Left colon (tissue), 2 donors: ENCODE results near the gene C16orf95. TPM values are rescaled to one million over a fixed set of nuclear protein-coding genes. Genes with fewer than 3 reads are reported as not detected.
A peak's percentile ranks its signal among the peaks of the same experiment; 100 is the strongest.

ENCODE experiments used
- ATAC-seq: fragments of 200-7000 bp; cut with Tn5 transposase; one replicate; pipeline ENCODE4 v1.9.1; 2020; ENCODE audit warnings: mild to moderate bottlenecking, moderate library complexity
- DNase-seq, 2 donors: peaks; one replicate each; pipeline ENCODE4 v3.0.0-alpha.2; 2020
- intact Hi-C, 2 donors: fragments of 100-400 bp; cut with DNase I in 1 of 2; cut with micrococcal nuclease in 1 of 2; formaldehyde crosslinking; loops; one replicate each; pipeline versions ENCODE4 v1.11.2 to v1.14.0; 2022; cut with DNase I, micrococcal nuclease
- total RNA-seq, 2 donors: library from RNA; stranded (reverse); fragmentation: NEBNext Ultra II Directional; extraction: Animal tissue kit (Norgen Biotek cat#: 25700); gene quantifications; one replicate each; pipeline ENCODE4 v1.2.1, GENCODE V29; 2021
- donor health status: DM: no; HTN: no; CAD: no.
- donor health status: DM: yes; HTN: yes; CAD: no.

C16orf95 gene
- total RNA-seq, 2 donors from 2014 or later = 4.4 to 6.3 TPM

DNA sequence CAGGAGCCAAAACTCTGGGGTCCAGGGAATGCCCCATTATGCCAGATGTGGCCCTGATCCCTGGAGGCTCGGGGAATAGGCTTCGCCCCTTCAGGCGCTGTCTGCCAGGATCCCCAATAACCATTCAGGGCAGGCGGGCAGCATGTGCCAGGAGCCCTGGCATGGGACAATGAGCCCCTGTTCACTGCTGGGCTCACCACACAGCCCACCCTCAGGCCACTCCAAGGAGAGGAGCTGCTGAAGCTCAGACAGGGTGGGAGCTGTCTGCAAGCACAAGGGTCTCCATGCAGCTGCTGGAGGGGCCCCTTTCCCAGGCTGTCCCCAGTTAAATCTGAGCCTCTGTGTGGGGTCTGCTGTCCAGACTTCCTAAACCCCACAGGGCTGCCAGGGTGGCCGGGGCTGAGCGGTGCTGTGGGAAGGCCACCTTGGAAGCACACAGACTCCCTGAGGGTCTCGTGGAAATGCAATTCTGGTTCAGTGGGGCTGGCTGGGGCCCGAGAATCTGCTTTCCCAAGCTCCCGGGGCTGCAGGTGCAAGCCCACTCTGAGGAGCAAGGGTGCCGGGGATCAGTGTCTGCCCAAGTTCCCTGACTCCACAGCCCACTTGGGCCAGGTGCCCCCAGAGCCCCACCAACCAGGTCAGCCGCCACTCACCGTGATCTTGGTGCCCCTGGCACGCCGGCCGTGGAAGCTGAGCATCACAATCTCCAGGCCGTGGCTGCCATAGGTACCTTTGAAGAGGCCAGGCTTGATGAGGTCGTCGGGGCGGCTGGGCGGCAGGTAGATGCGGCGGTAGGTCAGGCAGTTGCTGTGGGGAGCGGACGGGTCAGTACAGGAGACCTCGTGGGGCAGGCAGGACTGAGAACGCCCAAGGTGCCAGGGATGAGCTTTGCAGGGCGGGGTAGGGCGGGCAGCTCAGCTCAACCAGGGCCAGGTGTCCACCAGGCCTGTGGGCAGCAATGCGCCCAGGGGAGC lies 17.7 kb upstream of the C16orf95 start:
- intact Hi-C loops = no loop called here
- ATAC-seq = no peak
- DNase-seq = no peak

DNA sequence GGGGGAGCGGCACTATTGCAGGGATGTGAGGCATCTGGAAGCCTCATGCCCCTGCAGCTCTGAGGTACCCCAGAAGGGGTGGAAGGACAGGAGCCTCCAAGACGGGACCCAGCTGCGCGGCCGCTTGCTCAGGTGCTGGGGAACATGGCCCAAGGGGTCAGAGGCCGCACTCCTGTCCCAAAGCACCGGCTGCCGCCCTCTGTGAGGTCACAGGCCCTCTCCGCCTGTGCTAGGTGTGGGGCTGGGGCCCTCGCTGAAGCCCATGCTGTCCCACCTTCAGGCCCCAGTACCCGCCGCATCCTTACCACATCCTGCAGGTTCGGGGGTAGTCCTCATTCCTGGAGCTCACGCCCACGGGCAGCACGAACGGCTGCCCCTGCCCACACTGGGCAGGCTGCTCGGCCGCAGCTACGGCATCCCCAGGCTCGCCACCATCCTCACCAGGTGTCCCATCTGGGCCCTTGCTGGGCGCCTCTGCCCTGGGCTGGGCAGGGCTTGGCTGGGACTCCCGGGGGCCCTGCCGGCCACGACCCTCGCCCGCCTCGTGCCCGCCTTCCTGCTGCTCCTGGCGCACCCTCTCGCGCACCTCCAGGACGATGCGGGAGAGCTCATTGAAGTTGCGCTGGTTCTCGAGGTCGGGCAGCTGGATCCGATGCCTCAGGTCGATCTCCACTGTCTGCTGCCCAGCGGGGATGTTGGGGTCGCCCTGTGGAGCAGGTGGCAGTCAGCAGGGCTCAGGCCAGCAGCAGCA lies 16.6 kb upstream of the C16orf95 start:
- intact Hi-C loops = no loop called here
- ATAC-seq = no peak
- DNase-seq = no peak

DNA sequence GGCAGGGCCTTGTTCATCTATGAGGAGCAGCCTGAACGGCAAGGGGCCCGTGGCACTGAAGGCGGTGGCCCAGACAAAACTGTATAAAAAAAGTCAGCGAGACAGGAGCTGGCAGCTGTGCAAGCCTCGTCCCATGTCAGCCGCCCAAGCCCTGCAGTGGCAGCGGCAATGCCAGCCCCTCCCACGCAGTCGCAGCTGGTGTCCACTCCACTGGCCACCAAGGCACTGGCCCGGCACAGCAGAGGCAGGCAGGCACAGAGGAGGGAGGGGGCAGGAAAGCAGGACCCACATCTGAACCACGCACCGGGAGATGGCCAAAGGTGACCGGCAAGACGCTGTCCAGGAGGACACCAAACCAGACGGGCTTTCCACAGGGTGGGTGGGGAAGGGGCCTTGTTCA lies 15.9 kb upstream of the C16orf95 start:
- intact Hi-C loops = no loop called here
- DNase-seq (no peak), ATAC-seq (no peak)

DNA sequence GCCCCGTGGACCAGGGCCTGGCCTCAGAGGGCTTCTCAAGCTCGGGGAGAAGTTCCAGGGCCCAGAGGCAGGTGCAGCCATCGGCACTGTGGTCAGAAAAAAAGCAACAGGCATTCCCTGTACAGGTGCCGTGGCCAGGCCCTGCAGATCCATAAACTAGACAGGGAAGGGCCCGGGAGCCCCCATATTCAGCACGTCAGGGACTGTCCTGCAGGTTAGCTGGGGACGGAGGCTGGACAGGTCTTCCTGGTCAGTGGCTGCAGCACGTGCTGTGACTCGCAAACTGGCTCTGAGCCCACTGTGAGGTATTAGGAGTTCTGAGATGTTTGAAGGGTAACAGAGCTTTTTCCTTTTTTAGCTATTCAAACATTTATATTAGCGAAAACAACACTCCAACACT lies 15.0 kb upstream of the C16orf95 start:
- intact Hi-C loops = no loop called here
- ATAC-seq (no peak), DNase-seq (no peak)

DNA sequence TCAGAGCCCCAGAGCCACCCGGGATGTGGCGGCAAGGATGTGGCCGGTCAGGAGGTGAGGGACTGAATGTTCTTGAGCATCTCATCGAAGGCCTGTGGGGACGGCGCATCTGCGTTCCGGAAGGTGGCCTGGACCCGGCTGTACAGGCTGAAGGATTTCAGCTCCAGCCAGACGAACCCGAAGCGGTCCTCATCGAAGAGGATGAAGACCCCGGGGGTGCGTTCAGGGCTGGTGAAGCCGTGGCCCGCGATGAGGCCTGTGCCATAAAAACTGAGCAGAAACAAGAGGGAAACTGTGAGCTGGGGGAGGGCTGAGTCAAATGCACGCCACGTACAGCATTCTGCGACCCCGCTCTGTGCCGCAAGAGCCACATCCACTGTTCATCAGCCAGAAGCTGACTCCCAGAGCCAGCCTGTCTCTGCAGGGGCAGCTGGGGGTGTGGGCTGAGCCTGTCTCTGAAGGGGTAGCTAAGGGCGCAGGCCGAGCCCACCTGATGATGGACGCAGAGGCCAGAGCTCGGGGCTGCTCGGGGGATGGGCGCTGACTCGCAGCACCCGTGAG lies 14.1 kb upstream of the C16orf95 start:
- DNase-seq (no peak), ATAC-seq (no peak)
- intact Hi-C loops = no loop called here

DNA sequence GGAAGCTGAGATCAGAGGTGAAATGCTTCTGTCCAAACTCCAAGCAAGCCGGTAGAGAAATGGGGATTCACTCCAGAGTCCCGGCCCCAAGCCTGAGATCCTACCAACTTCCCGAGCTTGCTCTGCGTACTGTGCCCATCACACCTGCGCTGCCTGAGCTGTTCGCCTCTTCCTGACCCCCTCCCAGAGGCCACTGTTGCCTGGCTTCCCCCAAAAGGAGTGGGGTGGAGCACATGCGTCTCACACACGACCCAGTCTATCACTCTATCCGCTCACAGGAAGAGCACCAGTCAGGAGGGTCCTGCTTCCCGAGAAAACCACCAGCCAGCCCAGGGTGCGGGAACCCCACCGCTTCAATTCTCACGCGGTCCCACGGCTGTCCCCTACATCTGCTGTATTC lies 13.5 kb upstream of the C16orf95 start:
- DNase-seq (no peak), ATAC-seq (no peak)

DNA sequence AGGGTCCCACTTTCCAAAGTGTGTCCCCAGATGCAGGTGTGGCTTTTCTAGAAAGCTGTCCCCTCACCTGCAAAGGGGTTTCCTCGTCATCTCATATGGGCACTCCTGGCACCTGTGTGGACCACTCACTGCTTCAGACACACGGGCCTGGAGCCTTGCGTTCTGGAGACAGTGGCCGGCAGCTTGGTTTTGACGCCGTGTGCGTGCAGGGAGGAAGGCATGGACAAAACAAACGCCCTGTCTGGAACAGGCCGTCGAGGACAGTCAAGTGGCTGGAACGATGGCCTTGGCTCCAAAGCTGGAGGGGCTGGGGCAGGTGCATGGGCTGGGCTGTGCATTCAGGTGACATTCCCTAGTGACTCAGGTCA lies 13.0 kb upstream of the C16orf95 start:
- intact Hi-C loops = no loop called here
- ATAC-seq = no peak
- DNase-seq = no peak

More for the DNA sequence above, 13.5 kb upstream of the C16orf95 start:
- intact Hi-C loops = no loop called here

DNA sequence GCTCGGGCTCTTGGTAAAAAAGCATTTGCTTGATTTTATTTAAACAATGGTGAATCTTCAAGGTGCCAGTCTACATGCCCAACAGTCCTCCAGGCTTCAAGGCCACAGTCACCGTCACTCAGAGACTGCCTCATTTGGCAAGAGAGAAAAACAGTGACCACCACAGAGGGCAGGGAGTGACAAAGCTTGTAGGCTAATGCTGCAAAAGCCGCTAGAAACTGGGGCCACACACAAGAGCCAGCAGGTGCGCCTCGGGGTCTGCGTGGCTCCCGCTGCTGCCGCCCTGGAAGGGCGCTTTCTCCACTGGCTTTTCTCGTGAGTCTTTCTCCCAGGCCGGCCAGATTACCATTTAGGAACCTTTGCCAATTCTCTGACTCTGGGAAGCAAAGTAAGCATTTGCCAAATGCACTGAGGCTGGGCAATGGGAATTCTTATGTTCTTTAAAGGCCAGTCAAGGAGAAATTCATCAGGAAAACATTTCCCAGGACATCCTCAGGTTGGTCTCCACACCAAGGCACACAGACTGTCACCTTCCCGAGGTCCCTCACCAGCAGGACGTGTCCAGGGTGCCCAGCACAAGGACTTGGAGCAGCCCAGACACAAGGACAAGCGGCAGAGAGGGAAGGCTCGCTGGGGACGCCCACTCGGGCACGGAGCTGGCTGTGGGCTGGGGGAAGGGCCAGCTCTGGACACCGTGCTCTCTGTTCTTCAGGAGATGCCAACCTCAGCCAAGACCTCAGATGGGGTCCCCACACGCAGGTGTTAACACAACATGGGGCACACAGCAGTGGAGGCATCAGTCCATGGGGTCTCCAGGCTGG lies 12.5 kb upstream of the C16orf95 start:
- no peak for ATAC-seq
- no peak for DNase-seq
- intact Hi-C loops = no loop called here

DNA sequence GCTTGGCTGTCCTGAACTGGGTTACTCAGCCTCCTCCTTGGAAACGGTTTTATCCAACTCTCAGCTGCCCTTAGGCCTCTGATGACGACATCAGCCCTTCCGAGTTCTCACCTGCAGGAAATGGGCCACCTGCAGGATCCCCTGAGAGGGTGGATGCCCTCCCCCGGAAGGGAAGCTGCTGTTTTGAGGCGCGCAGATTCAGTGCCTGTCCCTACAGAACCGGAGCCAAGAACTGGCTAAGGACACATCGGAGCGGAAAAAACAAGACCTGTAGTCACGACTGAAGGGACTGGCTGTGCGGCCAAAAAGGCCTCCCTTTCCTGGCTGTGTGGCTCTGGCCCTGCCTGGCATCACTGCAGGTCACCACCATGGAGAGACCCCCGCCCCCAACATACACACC lies 11.7 kb upstream of the C16orf95 start:
- DNase-seq = no peak
- ATAC-seq = no peak
- intact Hi-C loops = no loop called here

DNA sequence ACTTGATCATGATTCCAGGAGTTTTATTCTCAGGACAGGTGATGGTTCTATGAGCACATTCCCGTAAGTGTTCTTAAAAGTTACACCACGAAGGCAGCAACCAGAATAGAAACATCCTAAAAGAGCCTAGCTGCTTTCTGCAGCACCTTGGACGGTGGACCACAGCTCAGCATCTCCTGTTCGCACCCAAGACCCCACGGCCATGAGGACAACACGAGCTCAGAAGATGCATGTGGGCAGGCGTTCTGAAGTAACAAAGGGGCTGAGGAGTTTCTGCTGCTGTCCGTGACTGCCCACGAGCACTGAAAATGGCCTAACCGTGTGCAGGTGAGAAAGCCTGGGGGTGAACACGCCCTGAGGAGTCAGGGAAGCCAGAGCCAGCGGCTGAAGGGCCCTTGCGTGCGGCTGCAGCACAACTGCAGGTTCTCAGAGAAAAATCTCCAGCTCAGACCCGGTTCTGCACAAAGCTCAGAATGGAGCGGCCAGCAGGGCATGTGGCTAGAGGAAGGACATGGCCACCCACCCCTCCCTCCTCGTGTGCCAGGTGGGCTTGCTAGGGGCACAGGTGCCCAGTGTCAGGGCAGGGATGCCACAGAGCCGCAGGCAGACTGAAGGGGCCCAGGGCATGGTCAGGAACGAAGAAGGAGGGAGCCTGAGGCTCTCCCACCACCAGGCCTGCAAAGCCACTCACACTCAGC lies 10.8 kb upstream of the C16orf95 start:
- intact Hi-C loops = no loop called here
- no peak for ATAC-seq
- DNase-seq = no peak

DNA sequence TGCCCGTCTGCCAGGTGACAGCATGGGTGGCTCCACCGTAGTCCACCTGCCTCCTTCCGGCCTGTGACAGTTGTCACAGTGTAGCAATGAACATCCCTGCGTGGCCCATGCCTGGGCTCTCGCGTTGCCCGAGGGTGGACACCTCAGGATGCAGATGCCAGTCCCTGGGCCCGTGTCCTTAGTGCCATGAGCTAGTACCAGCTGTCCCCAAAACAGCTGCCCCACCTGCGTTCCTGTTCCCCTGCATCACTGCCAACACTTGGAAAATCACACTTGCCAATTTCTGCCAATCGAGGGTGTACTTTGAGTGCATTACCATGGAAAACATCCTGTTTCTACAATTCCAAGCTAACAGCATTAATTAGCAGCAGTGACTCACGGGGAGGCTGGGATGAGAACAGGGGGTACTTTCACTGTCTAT lies 9.0 kb upstream of the C16orf95 start:
- ATAC-seq = no peak
- intact Hi-C loops = no loop called here
- DNase-seq = no peak

DNA sequence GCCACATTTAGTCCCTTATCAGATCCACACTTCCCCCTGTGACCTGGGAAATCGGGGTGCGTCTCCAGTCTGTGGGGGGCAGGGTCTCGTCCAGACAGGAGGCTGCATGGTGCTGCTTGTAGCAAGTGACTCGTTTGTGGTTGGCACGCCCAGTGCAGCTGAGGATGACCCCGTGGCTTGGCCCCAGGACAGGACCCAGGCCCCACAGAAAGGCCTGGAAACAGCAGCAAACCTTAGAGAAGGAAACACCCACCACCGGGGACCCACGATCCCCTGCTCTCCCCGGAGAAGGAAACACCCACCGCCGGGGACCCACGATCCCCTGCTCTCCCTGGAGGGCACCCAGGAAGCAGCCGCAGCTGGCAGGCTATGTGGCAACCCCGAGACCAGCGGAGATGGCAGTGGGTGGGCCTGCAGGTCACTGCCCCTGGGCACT lies 8.2 kb upstream of the C16orf95 start:
- DNase-seq = no peak
- no peak for ATAC-seq
- intact Hi-C loops = no loop called here

DNA sequence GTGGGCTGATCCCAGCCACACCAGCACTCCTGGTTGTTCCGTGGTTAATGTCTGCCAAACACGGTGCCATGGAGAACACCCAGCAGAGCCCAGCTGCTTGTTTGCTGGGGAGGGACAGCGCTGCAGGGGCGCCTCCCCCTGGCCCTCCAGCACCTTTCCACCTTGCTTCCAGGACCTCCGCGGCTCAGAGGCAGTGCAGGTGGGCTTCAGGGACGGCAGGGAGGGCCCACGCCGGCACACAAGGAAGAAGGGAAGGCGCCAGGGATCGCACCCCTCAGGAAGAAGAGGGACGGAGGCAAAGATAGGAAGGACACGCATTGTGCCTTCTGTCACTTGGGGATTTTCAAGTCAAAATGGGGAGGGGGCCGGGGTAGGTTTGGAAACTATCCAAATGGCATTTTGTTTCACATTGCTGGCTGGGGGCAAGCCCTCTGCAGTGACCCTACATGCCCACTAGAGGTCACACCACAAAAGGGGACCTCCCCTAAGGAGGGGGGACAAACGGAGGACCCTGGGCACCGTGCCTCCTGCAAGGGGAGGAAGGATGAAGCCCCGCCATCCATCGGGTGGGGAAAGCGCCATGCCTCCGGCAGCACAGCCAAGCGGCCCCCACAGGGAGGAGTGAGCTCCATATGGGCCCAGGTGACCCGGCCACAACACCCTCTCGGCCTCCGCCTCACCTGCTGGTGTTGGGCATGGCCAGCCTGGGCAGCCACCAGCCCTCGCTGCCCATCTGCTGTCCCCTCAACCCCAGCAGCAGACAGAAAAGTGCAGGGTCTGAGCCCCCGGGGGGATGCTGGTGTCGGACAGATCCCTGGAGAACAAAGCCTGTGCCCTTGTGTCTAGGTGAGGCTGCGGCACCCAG lies 7.5 kb upstream of the C16orf95 start:
- ATAC-seq = peak; percentile 58
- DNase-seq = peak; percentile 33 to 36
- intact Hi-C loops = no loop called here

DNA sequence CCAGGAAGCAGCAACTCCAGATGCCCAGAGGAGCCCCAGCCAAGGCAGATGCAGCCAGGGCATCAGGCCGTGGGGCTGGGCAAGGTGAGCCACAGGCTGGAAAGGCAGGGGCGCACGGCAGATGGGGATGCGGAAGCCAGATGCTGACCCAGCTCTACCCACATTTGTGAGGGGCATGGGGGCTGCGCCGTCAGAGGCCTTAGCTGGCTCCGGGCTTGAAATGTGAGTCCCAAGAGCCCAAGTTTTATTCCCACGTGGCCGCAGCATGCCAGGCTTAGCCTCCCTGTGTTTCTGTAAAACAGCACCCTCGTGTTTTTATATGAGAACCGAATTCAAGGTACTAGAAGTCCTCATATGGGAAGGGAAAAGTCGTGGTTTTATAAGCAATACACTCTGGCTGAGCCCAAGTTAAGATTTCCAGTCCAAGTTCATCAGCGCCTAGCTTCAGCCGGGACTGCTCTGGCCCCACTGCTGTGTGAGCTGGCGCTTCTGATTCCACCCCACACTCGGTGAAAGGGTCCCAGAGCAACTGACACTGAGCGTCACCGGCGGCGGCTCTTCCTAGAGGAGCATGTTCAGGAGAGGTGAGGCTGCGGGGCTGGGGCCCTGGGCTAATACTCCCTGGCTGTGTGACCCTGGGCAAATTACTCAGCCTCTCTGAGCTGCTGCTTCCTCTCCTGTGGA lies 6.7 kb upstream of the C16orf95 start:
- no peak for DNase-seq
- ATAC-seq = no peak
- intact Hi-C loops = no loop called here

DNA sequence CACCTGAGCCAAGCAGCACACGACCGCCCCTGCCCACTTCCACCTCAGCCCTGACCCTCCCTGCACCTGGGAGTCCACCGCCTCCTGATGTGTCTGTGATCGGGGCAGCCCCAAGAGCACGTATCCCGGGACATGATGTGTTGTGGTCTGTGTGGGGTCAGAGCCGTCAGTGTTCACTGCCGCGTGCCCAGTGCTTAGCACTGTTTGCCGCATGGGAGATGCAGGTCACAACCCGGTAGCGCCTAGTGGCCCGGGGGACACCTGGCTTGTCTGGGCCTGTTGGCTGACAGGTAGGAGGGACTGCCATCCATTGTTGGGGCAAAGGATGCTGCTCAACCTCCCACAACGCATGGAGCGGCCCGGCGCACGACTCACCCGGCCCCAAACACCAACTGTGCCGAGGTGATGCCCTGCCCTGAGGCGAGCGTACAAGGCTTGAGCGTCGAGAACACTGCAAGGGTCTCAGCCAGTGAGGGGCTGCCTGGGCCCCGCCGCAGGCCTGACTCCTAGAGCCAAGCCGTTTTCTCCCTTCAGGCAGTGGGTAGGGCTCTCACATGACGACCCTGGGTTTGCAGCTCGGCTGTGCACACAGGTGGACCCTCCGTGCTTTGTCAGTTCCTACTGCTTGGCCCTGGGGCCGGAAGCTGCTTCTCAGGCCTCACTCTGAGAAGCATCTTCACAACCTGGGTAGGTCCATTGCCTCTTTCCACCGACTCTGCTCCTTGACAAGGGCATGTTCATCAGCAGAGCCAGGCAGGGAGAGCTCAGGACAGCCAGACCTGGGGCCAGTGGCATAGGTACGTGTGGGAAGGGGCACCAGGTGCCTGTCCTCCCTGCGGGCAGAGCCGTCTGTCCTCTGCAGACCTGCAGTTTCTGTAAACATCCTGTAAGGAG lies 5.9 kb upstream of the C16orf95 start:
- intact Hi-C loops = no loop called here
- DNase-seq = no peak
- ATAC-seq = no peak

DNA sequence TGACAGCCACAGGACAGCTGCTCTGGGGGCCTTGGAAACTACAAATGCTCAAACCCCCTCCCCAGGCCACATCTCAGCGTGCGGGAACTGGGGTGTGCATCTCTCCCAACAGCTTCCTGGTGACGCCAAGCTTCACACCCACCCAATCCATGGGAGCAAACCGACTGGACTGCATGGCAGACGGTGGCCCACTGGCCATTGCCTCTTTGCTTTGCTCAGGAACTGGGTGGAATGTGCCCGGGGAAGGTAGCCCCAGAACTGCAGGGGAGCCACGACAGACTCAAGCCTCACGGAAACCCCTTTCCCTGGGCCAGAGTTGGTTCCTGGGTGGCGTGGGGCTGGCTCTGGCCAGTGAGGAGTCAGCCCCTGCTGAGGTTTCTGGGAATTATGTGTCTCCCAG lies 5.2 kb upstream of the C16orf95 start:
- DNase-seq = no peak
- intact Hi-C loops = no loop called here
- ATAC-seq = no peak
